Osteoblast (primary cell): ENCODE measurements around the gene GRIK4. TPM values are rescaled to one million over a fixed set of nuclear protein-coding genes. Genes with fewer than 3 reads are reported as not detected.

Experiments
- DNase-seq: peaks from one replicate; pipeline ENCODE4 v3.0.0; 2011; ENCODE audit warnings: low spot score, mixed read lengths; ENCODE audit not compliant: insufficient read length; ENCODE audit errors: missing footprints
- H2AFZ ChIP-seq: 2 replicates; pipeline ENCODE4 v1.6.0; 2011; ENCODE audit warnings: mild to moderate bottlenecking, low read length
- H3K27ac ChIP-seq: 2 replicates; pipeline ENCODE4 v1.5.1; 2011; ENCODE audit warnings: mild to moderate bottlenecking, low read depth, low read length, moderate library complexity
- H3K27me3 ChIP-seq: 2 replicates; pipeline ENCODE4 v1.6.0; 2012; ENCODE audit warnings: mild to moderate bottlenecking, control low read depth, inconsistent platforms, low read length, moderate library complexity; ENCODE audit not compliant: insufficient read depth
- H3K36me3 ChIP-seq: 2 replicates; pipeline ENCODE4 v1.5.1; 2011; ENCODE audit warnings: mild to moderate bottlenecking, low read length, control low read depth, moderate library complexity; ENCODE audit not compliant: insufficient read depth
- H3K4me1 ChIP-seq: 2 replicates; pipeline ENCODE4 v1.5.1; 2011; ENCODE audit warnings: mild to moderate bottlenecking, low read length, control low read depth, moderate library complexity; ENCODE audit not compliant: insufficient read depth
- H3K4me2 ChIP-seq: 2 replicates; pipeline ENCODE4 v1.6.0; 2011; ENCODE audit warnings: mild to moderate bottlenecking, low read length; ENCODE audit not compliant: insufficient read depth
- H3K4me3 ChIP-seq: fragments of 200-600 bp; sonication (generic); 3 replicates; pipeline ENCODE4 v1.5.1; 2012; ENCODE audit warnings: mild to moderate bottlenecking, low read length, inconsistent platforms; ENCODE audit not compliant: insufficient read depth
- H3K79me2 ChIP-seq: 2 replicates; pipeline ENCODE4 v1.6.0; 2012; ENCODE audit warnings: mild to moderate bottlenecking, low read length, control low read depth, inconsistent platforms; ENCODE audit not compliant: insufficient read depth
- H3K9me3 ChIP-seq: 2 replicates; pipeline ENCODE4 v1.5.1; 2011; ENCODE audit warnings: low read depth, low read length, control low read depth
- H4K20me1 ChIP-seq: 2 replicates; pipeline ENCODE4 v1.6.0; 2012; ENCODE audit warnings: mild to moderate bottlenecking, low read length, control low read depth; ENCODE audit not compliant: insufficient read depth
- CTCF ChIP-seq: IDR thresholded peaks from 2 replicates; pipeline ENCODE4 v1.5.1; 2011; ENCODE audit warnings: mild to moderate bottlenecking, low read depth, low read length, moderate library complexity; ENCODE audit errors: extremely low read depth
- total RNA-seq: library from RNA; depleted of rRNA; stranded (reverse); fragments of >200 nt; gene quantifications from 2 replicates; pipeline ENCODE4 v1.2.3, GENCODE V29; 2012

Gene GRIK4
- total RNA-seq, 1 donor = under 0.01 TPM

- Histone ChIP-seq H3K27ac (no peak overlapping the region), H3K9me3 (no peaks in the 10 kb centered on the region), H3K36me3 (no peaks in the 10 kb centered on the region), H3K27me3 (peaks cover 17% of the 10 kb centered on the region), H3K79me2 (no peaks in the 10 kb centered on the region), H3K4me3 (no peak overlapping the region), H4K20me1 (no peaks in the 10 kb centered on the region), H3K4me1 (no peaks in the 10 kb centered on the region), H3K4me2 (no peak overlapping the region), H2AFZ (no peak overlapping the region)
- TF ChIP-seq CTCF = no peak
- DNase-seq = no peak
Observed at GRCh38 chr11:120667934-120668333, 156.4 kb downstream of the GRIK4 start.

- no peak overlapping the region for H3K4me3 ChIP-seq
- H3K27ac ChIP-seq = no peak overlapping the region
- peaks cover 17% of the 10 kb centered on the region for H3K27me3 ChIP-seq
- no peaks in the 10 kb centered on the region for H3K9me3 ChIP-seq
- no peaks in the 10 kb centered on the region for H4K20me1 ChIP-seq
- no peak overlapping the region for H2AFZ ChIP-seq
- no peaks in the 10 kb centered on the region for H3K79me2 ChIP-seq
- no peak for TF ChIP-seq CTCF
- no peak for DNase-seq
- H3K4me2 ChIP-seq = no peak overlapping the region
- no peaks in the 10 kb centered on the region for H3K36me3 ChIP-seq
- no peaks in the 10 kb centered on the region for H3K4me1 ChIP-seq
Observed at GRCh38 chr11:120668537-120668936, 157.0 kb downstream of the GRIK4 start.

GRCh38 chr11:120674542-120674941 is 163.0 kb downstream of the GRIK4 start:
- Histone ChIP-seq H3K36me3 (no peaks in the 10 kb centered on the region), H3K4me1 (no peaks in the 10 kb centered on the region), H3K27me3 (peaks cover 9% of the 10 kb centered on the region), H2AFZ (no peak overlapping the region), H3K9me3 (no peaks in the 10 kb centered on the region), H3K4me2 (no peak overlapping the region), H3K79me2 (no peaks in the 10 kb centered on the region), H3K27ac (no peak overlapping the region), H3K4me3 (no peak overlapping the region), H4K20me1 (no peaks in the 10 kb centered on the region)
- DNase-seq = no peak
- TF ChIP-seq CTCF = no peak

GRCh38 chr11:120675171-120675570 is 163.6 kb downstream of the GRIK4 start:
- Histone ChIP-seq H3K4me3 (no peak overlapping the region), H3K27me3 (peaks cover 9% of the 10 kb centered on the region), H3K36me3 (no peaks in the 10 kb centered on the region), H3K79me2 (no peaks in the 10 kb centered on the region), H3K4me1 (no peaks in the 10 kb centered on the region), H2AFZ (no peak overlapping the region), H3K4me2 (no peak overlapping the region), H4K20me1 (no peaks in the 10 kb centered on the region), H3K27ac (no peak overlapping the region), H3K9me3 (no peaks in the 10 kb centered on the region)
- no peak for TF ChIP-seq CTCF
- no peak for DNase-seq
